Adipose tissue (tissue), 3 donors: Measurements from ENCODE around the gene COX7C. TPM values are rescaled to one million over a fixed set of nuclear protein-coding genes. Genes with fewer than 3 reads are reported as not detected.
"Not testable (repeated sequence)": the region's sequence is repeated elsewhere in the genome, so short reads cannot be mapped to it uniquely, and the experiment has no call there.

ENCODE experiments used
- H3K27ac ChIP-seq: one replicate; pipeline ENCODE4 v1.5.1; 2013; ENCODE audit warnings: low read depth, low read length
- WGBS, 3 donors: extraction: QIAGEN DNeasy Blood & Tissue Kit; methylation state at CpG; one replicate each; pipeline ENCODE4 v1.1.7; 2013; 5-methylcytosine and 5-hydroxymethylcytosine counted together
- polyA plus RNA-seq, 3 donors: library from polyadenylated mRNA; stranded (reverse); fragments of 200-250 nt; gene quantifications; one replicate each; pipeline ENCODE4 v1.2.3, GENCODE V29; 2013
- donor health status: healthy with polysubstance abuse.
- donor health status: Bipolar disorder and iron deficiency.
- donor health status: healthy.

COX7C gene
- 1,000 to 10,000 TPM in 1 of 3 donors, 100 to 1,000 TPM in 2; 557 to 1,109 (median 923) TPM for polyA plus RNA-seq

- H3K27ac ChIP-seq, result no peak within 1 kb of the TSS
- WGBS, 3 donors, result 0 to 1% (median 0%) methylated on average over 41 of the region's 41 CpGs
Measured at GRCh38 chr5:86617756-86618576, at the start of gene COX7C. Gene COX7C, plus strand, starts transcription at chr5:86617941. Its CDS starts 115 bp downstream, at chr5:86618056.

GRCh38 chr5:86569522-86570426 lies 48.0 kb upstream of the COX7C start:
- H3K27ac ChIP-seq, result not testable (repeated sequence)
- 95% methylated on average over 39 to 43 of the region's 44 CpGs for WGBS, 3 donors

GRCh38 chr5:86570427-86571083 lies 47.2 kb upstream of the COX7C start:
- H3K27ac ChIP-seq, result no peak overlapping the region
- WGBS, 3 donors, result 84 to 94% (median 91%) methylated on average over 20 of the region's 20 CpGs

- H3K27ac ChIP-seq, result not testable (repeated sequence)
- WGBS, 3 donors, result 94 to 95% (median 95%) methylated on average over 12 of the region's 12 CpGs
Measured at GRCh38 chr5:86571109-86571508, 46.6 kb upstream of the COX7C start.

GRCh38 chr5:86572825-86573517 lies 44.8 kb upstream of the COX7C start:
- 83 to 85% (median 84%) methylated on average over 7 of the region's 7 CpGs for WGBS, 3 donors
- H3K27ac ChIP-seq, result no peak overlapping the region

- 79 to 85% (median 79%) methylated on average over 3 of the region's 3 CpGs for WGBS, 3 donors
- H3K27ac ChIP-seq, result no peak overlapping the region
Measured at GRCh38 chr5:86579502-86579901, 38.2 kb upstream of the COX7C start.

- H3K27ac ChIP-seq, result no peak overlapping the region
Measured at GRCh38 chr5:86596476-86596875, 21.3 kb upstream of the COX7C start.

- H3K27ac ChIP-seq, result no peak overlapping the region
- WGBS, 3 donors, result 87 to 93% (median 91%) methylated on average over 3 of the region's 3 CpGs
Measured at GRCh38 chr5:86605881-86606280, 11.9 kb upstream of the COX7C start.

GRCh38 chr5:86613455-86613854 lies 4.3 kb upstream of the COX7C start:
- H3K27ac ChIP-seq, result no peak overlapping the region
- WGBS, 3 donors, result 88 to 90% (median 89%) methylated on average over 2 of the region's 2 CpGs

- 62 to 70% (median 65%) methylated on average over 6 of the region's 6 CpGs for WGBS, 3 donors
- H3K27ac ChIP-seq, result no peak overlapping the region
Measured at GRCh38 chr5:86617309-86617755, 409 bp upstream of the COX7C start.

- no peak overlapping the region for H3K27ac ChIP-seq
- 80 to 89% (median 84%) methylated on average over 4 of the region's 4 CpGs for WGBS, 3 donors
Measured at GRCh38 chr5:86623785-86624483, 6.2 kb downstream of the COX7C start.

- H3K27ac ChIP-seq, result no peak overlapping the region
- WGBS, 3 donors, result 54 to 81% (median 74%) methylated on average over 2 of the region's 2 CpGs
Measured at GRCh38 chr5:86625148-86625547, 7.4 kb downstream of the COX7C start.

GRCh38 chr5:86626149-86626548 lies 8.4 kb downstream of the COX7C start:
- H3K27ac ChIP-seq, result no peak overlapping the region

GRCh38 chr5:86631165-86631564 lies 13.4 kb downstream of the COX7C start:
- H3K27ac ChIP-seq, result no peak overlapping the region
- 89 to 96% (median 91%) methylated on average over 2 of the region's 2 CpGs for WGBS, 3 donors

GRCh38 chr5:86640998-86641397 lies 23.3 kb downstream of the COX7C start:
- no peak overlapping the region for H3K27ac ChIP-seq
- WGBS, 3 donors, result 10 to 23% (median 18%) methylated on average over 2 of the region's 2 CpGs

GRCh38 chr5:86644843-86645242 lies 27.1 kb downstream of the COX7C start:
- H3K27ac ChIP-seq, result no peak overlapping the region
- 88 to 97% (median 89%) methylated on average over 3 of the region's 3 CpGs for WGBS, 3 donors

- H3K27ac ChIP-seq, result no peak overlapping the region
Measured at GRCh38 chr5:86645885-86646284, 28.1 kb downstream of the COX7C start.

- WGBS, 3 donors, result 78 to 91% (median 83%) methylated on average over 1 of the region's 1 CpG
- no peak overlapping the region for H3K27ac ChIP-seq
Measured at GRCh38 chr5:86646671-86647070, 28.9 kb downstream of the COX7C start.
